Fibroblast of the aortic adventitia (primary cell): Measurements from ENCODE around the gene SCO1. TPM values are rescaled to one million over a fixed set of nuclear protein-coding genes. Genes with fewer than 3 reads are reported as not detected.

Source experiments
- DNase-seq: peaks from one replicate; pipeline ENCODE4 v3.0.0-alpha.2; 2010; ENCODE audit warnings: low read depth
- H3K4me3 ChIP-seq: 2 replicates; pipeline ENCODE4 v1.5.1; 2011; ENCODE audit warnings: low read depth, mild to moderate bottlenecking, control low read depth, low read length, moderate library complexity
- total RNA-seq: library from RNA; depleted of rRNA; stranded (reverse); fragments of >200 nt; gene quantifications from 2 replicates; pipeline ENCODE4 v1.2.3, GENCODE V29; 2012; ENCODE audit warnings: low replicate concordance
- TF ChIP-seq, protein P1 (sequence below): IDR thresholded peaks from 2 replicates; pipeline ENCODE4 v1.5.1; 2011; ENCODE audit warnings: mild to moderate bottlenecking, low read length, control low read depth, inconsistent platforms; ENCODE audit not compliant: insufficient read depth

The SCO1 gene
- total RNA-seq, 1 donor, result 22.1 TPM

DNA sequence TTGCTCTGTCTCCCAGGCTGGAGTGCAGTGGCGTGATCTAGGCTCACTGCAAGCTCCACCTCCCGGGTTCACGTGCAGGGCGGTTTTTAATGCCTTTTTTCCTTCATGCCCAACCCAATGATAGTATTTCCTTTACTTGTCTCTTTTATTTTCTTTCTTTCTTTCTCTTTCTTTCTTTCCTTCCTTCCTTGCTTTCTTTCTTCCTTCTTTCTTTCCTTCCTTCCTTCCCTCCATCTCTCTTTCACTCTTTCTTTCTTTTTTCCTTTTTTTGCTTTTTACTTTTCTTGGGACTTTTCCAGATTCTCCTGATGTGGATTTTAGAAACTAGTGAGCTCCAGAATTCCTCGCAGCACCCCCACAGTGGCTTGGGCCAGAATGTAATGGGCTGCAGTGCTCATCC is 43.3 kb downstream of the SCO1 start:
- TF ChIP-seq, protein P1, sequence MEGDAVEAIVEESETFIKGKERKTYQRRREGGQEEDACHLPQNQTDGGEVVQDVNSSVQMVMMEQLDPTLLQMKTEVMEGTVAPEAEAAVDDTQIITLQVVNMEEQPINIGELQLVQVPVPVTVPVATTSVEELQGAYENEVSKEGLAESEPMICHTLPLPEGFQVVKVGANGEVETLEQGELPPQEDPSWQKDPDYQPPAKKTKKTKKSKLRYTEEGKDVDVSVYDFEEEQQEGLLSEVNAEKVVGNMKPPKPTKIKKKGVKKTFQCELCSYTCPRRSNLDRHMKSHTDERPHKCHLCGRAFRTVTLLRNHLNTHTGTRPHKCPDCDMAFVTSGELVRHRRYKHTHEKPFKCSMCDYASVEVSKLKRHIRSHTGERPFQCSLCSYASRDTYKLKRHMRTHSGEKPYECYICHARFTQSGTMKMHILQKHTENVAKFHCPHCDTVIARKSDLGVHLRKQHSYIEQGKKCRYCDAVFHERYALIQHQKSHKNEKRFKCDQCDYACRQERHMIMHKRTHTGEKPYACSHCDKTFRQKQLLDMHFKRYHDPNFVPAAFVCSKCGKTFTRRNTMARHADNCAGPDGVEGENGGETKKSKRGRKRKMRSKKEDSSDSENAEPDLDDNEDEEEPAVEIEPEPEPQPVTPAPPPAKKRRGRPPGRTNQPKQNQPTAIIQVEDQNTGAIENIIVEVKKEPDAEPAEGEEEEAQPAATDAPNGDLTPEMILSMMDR, result no peak
- DNase-seq, result no peak
- no peak overlapping the region for H3K4me3 ChIP-seq

DNA sequence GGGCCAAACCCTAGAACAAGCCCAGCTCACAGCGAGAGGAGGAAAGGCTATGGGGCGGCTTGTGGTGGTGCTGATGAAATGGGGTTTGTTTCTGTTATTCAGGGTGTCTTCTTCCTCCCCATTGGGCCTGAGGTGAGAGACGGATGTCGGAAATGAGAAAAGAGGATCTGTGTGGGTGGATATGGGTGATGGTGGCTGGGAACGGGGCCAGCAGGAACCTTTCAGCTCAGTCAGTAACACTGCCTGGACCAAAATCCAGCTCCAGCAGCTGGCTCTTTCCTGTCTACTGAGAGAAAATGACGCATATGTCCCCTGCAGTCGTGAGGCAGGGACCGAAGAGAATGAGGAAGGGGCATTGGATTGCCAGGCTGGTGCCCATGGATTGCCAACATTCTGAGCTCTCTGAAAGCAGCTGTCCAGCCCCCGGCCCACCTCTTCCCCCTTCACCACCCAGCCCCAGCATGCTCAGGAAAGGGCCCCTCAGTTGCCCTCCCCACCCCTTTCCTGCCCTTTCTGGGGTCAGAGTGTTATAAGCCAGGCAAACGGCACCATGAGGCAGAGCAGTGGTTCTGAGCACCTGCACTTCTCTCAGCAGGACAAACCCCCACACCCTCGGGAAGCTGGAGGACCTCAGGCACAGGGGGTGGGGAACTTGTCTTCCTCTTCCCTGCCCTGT is 44.2 kb downstream of the SCO1 start:
- H3K4me3 ChIP-seq, result no peak overlapping the region
- TF ChIP-seq, protein P1, result no peak
- no peak for DNase-seq

DNA sequence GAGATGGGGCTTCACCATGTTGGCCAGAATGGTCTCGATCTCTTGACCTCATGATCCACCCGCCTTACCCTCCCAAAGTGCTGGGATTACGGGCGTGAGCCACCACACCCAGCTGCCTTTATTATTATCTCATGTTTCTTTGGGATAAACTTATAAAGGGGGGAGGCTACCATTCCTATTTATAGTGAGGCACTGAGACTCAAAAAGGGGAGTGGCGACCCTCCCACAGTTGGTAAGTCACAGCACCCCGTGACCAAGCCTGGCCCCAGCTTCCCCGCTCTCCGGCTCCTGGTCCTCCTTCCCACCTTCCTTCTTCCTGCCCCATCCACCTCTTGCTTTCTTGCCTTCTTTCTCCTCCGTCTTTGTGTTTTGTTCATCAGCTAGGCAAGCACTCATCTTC is 45.4 kb downstream of the SCO1 start:
- TF ChIP-seq, protein P1, result no peak
- no peak overlapping the region for H3K4me3 ChIP-seq
- no peak for DNase-seq

DNA sequence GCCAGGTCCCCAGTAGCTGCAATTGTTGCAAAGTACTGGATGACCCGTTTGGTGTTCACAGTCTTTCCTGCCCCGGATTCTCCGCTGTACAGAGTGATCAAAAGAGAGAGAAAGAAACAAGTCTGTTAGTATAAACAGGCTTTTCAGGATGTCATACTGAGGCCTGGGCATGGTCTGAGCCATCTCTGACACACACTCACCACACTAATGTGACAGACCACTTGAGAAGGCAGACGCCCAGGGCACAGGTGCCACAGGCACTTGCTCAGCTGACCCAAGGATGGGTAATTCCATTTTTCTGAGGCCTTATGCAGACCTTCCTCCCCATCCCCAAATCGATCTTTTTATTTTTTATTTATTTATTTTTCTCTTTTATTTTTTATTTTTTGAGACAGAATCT is 47.7 kb downstream of the SCO1 start:
- TF ChIP-seq, protein P1, result no peak
- DNase-seq, result no peak
- H3K4me3 ChIP-seq, result no peak overlapping the region

DNA sequence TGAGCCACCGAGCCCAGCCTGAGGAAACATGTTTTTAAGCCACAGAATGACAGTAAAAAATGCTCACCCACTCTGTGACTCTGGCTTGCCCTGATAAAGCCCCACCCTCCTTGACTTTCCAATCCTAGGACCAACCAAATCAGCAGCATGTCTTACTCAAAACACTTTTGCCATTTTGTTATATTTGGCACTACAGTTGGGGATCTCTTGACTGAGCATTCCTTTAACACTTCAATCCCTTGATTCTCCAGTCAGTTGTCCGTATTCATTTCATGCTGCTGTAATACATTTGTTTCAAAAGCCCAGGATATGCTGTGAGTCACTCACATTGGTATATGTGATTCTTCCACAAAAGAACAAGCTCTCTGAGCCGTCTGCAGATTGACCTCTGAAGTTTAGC is 48.4 kb downstream of the SCO1 start:
- DNase-seq, result peak; percentile 30
- TF ChIP-seq, protein P1, result no peak
- no peak overlapping the region for H3K4me3 ChIP-seq

DNA sequence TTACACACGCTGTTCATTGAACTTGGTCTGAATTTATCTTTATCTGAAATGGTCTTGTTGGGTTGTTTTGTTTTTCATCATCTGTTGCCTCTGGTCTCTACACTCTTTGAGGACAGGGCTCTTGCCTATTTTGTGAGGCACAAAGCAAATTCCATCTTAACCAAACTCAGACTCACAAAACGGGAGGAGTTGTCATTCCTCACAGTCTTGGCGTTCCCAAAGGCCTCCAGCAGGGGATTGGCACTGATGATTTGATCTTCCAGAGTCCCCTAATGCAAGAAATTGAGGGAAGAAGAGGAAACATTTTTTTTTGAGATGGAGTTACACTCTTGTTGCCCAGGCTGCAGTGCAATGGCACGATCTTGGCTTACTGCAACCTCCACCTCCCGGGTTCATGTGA is 49.0 kb downstream of the SCO1 start:
- TF ChIP-seq, protein P1, result peak; percentile 1
- DNase-seq, result no peak
- no peak overlapping the region for H3K4me3 ChIP-seq
